SHP77 (cell line): ENCODE results near the gene KRTAP5-1.
A peak's percentile ranks its signal among the peaks of the same experiment; 100 is the strongest.

Source experiments
- DNase-seq, 2 experiments: peaks; one replicate each; lab custom pipeline; 2025; lab: John Stamatoyannopoulos, UW

Gene KRTAP5-1

DNA sequence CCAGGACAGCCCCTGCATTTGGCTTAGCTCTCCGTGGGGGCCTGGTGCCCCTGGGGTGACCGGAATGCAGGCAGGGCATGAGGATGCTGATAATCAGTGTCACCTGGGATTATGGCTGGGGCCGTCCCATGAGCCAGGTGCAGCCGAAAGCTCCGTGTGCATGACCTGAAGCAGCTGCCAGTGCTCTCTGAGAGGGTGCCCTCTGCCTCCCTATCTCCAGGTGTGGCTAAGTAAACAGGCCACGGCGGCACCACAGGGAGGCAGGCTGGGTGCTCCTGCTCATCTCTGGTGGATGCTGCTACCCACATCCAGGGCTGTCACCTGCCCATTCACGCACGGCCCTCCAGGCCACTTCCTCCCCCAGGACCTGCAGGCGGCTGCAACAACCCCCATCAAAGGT is 42.8 kb downstream of the KRTAP5-1 start:
- DNase-seq = peak in 1 of 2 experiments; percentile 30

- no peak for DNase-seq
These were observed 43.4 kb downstream of the KRTAP5-1 start for GRCh38 chr11:1541474-1542204.

- DNase-seq = no peak
These were observed 45.0 kb downstream of the KRTAP5-1 start for GRCh38 chr11:1540074-1540473.

DNA sequence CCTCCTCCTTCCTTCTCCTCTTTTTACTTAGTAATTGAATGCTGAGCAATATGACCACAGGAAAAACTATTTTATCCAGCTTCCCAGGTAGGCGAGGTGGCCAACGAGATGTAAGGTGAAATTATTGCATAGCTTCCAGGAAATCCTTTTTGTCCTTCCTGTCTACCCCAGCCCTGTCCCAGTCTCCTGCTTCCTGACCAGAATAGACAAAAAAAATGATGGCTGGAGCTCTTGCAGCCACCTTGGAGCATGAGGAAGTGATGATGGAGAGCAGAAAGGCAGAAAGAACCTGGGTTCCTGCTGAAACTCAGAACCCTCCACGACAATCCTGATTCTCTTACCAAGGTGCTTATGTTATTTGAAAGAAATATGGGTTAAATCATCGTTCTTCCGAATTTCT is 46.9 kb downstream of the KRTAP5-1 start:
- no peak for DNase-seq

DNA sequence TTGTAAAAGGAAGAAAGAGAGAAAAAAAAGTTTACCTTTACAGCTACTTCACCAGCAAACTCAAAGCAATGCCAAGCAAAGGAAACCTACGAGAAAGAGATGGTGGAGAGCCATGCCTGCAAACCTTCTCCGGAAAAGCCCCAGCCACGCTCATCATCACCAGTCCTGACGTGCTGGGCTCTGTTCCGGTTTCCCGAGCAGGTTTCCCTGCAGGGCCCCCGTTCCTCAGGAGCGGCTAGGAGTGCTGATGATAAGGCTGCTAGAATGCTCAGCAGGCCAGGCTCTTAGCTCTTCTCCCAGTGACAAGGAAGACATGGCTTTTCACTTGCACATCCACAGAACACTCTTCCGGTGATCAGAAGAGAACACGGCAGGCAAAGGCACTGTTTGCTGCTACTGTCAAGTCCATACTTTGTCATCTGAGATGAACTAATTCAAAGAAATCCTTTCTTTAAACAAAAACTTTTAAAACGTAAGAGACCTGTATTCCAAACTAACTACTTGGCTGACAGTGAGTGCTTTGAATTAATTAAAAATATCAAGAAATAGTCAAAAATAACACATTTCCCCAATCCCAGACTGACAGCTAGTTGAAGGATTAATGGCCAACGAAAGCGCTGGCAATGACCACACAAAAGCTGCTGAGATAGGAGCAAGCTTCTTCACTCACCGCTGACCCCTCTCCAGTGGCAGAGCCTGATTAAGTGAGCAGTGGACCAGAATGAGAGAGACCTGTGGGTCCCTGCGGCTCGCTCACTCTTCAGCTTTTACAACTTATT is 48.8 kb downstream of the KRTAP5-1 start:
- no peak for DNase-seq

GRCh38 chr11:1534682-1535081 is 50.4 kb downstream of the KRTAP5-1 start:
- DNase-seq = no peak
